Pulmonary artery endothelial cell (primary cell): ENCODE measurements around the gene ALK. TPM values are rescaled to one million over a fixed set of nuclear protein-coding genes. Genes with fewer than 3 reads are reported as not detected.

Experiments
- DNase-seq: peaks from one replicate; pipeline ENCODE4 v3.0.0-alpha.2; 2011; ENCODE audit warnings: low read depth, low spot score
- total RNA-seq: library from RNA; depleted of rRNA; stranded (reverse); fragments of >200 nt; gene quantifications from 2 replicates; pipeline ENCODE4 v1.2.3, GENCODE V29; 2014

The ALK gene
- not detected in 2 replicates for total RNA-seq

DNA sequence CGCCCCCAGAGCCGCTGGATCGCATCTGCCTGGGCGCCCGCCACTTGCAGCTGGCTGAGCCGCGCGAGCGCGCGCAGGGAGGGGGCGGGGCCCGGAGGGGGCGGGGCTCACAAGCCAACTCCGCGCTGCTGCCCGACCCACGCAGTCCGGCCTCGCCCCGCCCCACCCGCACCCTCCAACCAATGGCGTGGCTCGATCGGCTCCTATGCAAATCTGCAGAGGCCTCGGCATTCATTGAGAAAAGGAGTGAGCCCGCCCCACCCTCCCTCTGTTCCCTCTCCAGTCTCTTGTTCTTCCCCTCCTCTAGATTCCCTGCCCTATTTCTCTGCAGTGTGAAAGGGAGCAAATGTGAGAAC lies at the start of gene ALK:
Gene ALK (minus strand): TSS at position 27 of the 356 bp plus-strand sequence. CDS start 927 bp downstream, outside the sequence.
- DNase-seq = peak; percentile 37

DNA sequence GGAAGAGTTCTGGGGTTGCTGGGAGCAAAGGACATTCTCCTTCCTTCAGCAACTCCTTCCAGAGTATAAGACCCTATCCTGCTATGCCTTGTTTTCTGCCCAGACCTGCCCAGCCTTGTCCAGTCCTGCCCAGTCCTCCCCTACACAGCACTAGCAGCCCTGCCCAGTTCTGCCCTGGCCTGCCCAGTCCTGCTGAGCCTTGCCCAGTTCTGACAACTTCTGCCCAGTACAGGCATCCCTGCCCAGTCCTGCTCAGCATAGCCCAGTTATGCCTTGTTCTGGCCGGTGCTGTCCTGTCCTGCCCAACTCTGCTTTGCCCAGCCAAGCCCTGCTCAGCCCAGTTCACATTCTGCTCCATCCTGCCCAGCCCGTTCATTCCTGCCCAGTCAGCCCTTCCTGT lies 44.9 kb upstream of the ALK start:
- no peak for DNase-seq

DNA sequence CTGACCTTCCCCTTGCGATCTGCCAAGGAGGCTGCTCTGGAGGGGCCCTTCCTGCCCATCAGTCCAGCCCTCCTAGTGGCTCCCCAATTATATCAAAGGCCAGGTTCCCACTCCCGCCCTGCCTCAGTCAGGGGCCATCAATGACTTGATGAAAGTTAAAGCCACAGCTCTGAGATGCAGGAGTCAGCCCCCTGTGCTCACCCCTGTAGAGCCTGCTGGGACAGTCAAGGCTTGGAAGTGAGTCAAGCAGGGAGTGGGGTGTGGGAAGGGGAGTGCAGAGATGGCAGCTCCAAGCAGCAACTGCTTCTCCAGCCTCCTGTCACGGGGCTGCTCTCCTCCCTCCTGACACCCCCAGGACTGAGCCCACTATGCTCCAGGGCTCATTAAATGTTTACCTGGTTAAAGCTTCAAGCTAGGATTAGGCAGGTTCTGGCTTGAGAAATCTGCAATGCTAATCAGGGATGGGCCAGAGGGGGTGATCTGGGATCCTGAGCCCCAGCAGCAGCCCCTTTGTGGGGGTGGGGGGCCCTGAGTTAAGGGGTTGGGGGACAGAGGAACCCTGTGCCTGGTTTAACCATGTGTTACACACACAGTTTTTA lies 42.7 kb upstream of the ALK start:
- DNase-seq = no peak

DNA sequence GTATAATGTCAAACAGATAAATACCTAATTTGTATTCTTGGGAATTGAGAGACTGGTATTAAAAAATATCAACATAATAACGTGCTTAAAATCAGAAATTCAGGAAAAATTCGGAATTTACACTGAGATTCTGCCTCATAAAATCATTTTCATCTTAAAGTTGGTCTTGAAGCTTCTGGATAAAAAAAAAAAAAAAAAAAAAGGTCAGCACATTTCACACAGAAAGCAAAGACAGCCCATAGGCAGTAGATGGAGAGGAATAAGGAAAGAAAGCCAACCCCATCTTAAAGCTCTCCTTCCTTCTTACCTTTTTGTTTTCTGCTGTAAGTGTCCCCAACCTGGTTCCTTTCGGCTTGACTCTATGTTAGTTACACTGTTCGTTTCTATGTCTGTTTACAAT lies 41.5 kb upstream of the ALK start:
- no peak for DNase-seq

DNA sequence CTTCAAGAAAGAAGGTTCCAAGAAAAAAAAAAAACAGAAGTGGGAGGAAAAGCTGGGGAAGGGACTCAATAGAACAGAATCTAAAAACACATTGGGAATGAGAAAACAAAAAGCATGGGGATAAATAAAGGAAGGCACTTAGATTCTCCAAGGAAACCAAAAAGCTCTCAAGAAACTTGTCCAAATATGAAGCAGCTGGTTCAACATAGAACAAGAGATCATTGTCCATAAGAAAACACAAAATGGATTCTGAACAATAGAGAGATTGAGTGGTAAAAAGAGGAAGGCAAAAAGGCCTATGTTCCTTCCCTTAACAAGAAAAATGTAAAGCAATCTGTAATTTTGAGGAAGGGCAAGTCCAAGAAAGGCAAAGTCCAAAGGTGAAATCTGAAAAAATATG lies 32.9 kb upstream of the ALK start:
- DNase-seq = no peak

DNA sequence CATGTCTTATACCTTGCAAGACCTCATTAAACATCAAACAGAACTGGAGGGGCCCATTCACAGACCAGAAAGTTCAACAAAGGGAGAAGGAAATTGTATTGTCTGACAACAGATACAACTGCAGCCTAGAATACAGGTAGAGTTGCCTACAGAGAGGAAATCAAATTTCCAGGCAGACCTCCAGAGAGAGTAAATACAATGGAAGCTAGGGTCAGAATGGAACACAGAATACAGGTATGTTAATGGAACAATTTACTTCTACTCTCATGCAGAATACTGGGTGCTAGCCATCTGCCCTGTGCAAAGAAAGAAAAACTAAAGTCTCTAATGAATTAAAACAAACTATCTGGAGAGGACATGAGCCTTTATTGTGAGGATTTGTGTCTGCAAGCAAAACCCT lies 31.6 kb upstream of the ALK start:
- no peak for DNase-seq

DNA sequence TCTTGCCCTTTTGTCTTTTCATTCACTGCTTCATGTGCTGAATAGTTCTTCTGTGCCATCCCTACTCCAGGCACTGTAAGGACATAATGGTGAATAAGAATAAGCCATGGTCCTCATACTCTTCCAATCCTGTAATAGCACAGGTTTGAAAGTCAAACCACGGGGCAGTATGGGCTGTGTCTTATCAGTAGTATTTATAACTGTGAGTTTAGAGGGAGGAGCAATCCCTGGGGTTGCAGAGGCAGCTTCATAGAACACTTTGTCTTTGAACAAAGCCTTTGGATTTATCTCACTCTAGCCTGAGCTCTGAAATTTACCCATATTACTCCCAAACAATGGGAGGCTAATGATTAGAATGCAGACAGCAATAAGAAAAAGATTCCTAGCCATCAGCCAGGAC lies 30.2 kb upstream of the ALK start:
- no peak for DNase-seq

DNA sequence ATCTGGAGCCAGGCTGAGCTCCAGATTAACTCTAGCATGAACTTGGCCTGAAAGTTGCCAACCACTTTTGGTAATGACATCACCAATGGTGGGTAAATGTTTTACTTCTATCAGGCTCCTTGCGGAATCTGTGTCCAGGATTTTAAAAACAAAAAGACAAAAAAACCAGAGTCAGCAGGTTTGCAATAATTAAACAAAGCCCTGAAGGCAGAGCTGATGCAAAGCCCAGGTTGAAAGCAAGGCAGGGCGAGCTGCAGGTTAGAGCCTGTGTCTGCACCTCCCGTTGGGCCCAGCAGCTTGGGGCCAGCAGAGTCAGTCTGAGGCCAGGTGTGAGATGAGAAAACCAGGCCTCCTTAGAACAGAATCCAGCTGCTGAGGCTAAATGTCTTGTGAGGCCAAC lies 29.1 kb upstream of the ALK start:
- no peak for DNase-seq

DNA sequence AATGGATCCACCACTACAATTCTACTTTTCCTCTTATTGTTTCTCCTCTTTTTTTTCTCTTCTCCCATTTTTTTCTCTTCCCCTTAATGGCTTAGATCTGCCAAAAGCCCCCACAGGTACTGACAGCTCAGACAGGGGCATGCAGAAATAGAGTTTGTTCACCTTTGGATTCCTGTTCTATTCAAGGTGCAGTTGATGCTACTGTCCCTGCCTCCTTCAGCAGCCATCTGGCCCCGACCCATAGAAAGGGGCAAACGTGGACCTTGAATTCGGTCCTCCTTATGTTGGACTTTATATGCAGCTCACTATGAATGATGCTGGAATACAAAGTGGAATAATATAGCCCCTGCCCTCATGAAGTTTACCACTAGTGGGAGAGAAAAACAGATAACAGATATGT lies 27.7 kb upstream of the ALK start:
- DNase-seq = no peak

DNA sequence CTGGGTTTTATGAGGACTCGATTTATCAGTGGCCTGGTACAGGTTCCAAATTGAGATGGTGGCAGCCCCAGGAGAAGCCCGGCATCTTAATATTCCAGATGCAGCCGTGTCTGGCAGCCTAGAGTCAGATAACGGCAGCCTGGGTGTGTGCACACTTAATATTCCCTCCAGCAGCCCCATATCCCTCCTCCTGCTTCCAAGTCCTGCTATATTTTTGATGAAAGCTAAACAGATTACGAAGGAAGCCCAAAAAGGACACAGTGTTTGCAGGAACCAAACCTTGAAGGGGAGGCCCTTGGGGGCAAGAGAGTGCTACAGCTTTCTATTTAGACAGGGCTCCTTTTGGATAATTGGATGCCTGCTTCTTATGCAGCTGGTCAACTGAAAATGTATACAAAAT lies 25.1 kb upstream of the ALK start:
- no peak for DNase-seq

DNA sequence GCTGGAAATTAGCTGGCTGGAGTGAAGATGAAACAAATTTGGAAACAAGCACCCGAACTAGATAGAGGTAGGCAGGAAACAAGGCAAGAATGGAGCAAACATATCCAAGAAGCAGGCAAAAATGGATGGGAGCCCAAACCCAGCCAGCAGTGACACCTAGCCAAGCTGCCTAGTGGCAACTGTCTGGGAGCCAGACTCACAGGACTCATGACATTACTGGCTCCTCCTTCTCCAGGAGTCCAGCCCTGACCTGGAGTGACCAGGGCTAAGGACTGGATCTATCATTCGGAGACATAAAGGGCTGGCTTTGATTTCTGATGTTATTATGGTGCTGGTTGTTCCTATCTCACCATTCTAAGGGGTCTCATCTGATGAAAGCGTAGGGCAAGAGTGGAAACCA lies 21.3 kb upstream of the ALK start:
- DNase-seq = no peak

DNA sequence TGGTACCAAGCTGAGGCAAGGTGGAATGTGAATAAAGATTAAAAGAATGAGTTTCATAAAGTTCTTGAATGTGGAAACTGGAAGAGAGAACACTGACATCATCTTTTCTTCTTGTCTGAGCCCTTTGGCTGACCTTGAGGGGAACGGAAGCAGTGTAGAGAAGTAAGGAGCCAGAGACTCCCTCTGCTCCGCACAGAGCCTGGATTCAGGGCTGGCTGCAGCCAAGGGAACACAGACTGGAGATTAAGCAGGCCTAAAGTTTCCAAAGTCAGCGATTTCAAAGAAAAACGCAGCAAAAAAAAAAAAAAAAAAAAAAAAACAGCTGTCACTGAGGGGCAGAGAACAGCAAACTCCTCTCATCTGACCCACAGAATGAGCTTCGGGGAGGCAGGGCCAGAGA lies 19.3 kb upstream of the ALK start:
- DNase-seq = no peak

DNA sequence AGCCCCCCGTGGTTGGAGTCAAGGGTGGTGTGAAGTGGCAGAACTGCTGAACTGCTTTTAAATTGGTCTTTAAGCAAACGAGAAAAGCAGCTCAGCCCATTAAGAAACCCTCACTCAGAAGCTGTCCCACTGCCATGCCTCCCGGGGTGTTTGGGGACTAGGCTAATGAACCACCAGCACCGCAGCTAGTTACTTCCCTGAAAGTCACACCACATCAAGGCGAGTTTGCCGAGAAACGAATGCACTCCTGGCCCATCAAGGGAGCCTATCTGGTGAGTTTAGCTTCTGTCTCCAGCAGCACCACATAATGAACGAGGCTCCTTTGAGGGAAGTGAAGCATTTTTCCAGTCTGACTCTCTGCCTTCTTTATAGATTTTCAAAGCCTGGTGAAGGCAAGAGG lies 14.6 kb upstream of the ALK start:
- no peak for DNase-seq

DNA sequence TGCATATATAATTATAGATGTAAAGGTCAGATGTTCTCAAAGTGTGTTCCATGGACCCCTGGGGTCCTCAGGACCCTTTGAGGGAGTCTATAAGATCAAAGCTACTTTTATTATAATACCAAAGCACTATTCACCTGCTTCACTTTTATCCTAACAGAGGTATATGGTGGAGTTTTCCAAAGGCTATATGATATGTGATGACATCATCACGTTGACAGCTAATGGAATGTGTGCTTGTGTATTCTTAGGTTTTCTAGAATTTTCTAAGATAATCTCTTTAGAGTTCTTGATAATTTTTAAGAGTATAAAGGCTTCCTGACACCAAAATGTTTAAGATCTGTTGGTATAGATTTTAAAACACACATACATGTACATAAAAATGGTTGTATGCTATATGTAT lies 10.4 kb upstream of the ALK start:
- DNase-seq = no peak

DNA sequence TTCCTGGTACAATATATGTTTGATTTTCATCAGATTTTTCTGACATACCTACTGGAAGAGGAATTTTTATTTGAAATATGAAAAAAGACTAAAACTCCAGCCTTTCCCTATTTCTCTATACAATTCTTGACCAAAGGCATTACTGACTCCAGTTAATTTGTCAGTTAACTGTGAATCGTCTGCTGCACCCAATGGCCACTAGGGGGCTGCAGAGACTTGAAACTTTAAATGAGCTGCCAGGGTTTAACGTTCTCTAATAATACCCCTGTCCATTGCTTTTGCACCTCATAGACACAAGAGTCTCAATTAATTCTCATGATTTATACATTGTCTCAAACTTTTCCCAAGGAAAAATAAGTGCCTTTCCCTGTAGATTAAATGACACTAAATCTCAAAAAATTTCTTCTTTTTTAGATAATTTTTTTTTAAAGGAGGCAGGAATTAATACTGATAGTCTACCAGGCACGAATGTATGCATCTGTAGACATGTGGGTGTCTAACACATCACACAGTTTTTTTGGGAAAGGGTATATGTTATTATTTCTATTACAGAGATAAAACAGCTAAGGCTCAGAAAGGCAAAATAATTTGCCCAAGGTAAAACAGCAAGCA lies 1.8 kb upstream of the ALK start:
- peak; percentile 11 for DNase-seq

DNA sequence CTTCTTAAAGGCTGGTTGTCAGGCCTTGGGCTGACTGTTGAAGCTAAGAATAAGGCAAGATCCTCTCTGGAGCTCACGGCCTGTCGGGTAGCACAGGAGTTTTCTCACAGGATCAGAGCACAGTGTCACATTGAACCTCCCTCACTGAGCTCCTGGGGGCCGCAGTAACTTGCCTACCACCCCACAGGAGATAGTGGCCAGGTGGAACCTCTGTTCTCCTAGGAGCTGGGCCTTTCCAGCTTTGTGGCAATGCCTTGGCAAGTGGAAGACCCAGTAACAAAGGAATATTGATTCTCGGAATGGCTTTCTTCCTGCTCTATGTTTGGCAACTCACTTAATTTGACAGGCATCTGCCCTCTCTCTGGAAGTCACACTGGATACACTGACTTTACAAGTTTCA lies 1.2 kb upstream of the ALK start:
- no peak for DNase-seq

DNA sequence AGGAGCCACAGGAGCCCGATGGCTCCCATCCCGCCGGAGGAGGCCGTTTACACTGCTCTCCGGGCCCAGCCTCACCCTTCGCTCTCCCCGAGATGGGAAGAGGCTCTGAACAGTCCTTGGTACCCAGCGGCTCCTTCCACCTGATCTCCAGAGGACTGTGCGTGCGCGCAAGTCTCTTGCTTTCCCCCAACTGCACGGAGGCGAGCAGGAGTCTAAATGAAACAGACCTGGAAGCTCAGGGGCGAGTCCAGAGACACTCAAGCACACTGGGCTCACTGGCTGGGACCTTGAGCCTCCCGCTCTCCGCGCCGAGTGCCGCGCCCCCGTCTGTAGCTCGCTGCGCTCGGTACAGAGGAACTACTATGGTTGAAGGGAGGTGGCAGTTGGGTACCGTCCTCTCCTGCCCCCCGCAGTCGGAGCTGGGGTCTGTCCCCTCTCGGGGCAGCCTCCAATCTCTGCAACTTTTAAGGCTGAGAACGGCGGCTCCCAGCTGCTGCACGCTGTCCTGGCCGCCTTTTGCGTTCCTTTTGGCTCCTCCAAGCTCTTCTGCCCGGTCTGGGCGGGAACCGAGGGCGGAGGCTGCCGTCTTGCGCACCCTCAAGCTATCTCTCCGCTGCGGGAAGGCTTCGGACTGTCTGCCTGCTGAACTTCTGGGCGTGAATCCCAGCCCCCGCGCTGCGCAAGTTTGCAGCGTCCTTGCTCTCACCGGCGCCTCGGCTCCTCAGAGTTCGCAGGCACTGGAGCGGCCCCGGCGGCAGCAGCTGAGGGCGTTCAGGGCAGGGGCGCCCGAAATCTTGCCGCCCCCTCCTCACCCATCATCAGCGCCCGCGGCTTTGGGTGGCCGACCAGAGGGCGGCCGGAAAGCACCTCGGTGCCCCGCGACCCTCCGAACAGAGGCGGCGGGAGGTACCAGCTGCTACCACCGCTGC lies 491 bp downstream of the ALK start:
- no peak for DNase-seq

DNA sequence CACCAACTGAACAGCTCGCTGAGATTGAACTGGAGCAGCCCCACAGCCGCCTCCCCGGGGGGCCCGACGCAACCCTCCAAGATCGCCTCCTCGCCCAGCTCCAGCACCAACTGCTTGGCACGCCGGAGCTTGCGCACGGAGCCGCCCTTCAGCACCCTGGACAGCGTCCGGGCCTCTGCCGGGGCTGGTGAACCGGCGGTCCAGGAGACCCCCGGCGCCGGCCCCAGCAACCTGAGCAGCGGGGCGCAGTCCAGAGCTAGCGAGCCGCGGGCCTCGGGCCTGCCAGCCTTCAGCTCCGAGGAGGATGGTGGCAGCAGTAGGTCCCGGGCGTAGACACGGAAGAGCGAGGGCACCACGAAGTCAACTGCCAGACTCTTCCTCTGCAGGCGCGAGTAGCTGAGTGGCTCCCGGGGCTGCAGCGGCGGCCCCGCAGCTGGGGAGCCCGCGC lies 1.2 kb downstream of the ALK start:
- DNase-seq = no peak

DNA sequence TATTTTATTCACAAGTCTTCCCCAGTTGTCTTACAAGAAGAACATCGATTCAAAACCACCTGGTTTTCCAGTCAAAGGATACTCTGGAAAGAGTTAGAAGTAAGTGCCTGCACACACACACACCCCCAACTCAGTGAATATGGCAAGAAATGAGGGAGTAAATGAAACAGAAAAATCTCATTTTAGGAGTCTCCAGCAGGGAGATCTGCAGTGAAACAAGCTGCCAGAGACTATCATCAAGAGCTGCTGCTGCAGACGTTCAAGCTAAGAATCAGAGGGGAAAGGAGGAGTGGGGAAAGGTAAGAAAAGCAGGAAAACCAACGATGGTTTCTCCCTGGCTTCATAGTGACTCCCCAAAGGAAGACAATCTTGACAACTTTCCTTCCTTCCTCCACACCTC lies 2.4 kb downstream of the ALK start:
- DNase-seq = no peak

DNA sequence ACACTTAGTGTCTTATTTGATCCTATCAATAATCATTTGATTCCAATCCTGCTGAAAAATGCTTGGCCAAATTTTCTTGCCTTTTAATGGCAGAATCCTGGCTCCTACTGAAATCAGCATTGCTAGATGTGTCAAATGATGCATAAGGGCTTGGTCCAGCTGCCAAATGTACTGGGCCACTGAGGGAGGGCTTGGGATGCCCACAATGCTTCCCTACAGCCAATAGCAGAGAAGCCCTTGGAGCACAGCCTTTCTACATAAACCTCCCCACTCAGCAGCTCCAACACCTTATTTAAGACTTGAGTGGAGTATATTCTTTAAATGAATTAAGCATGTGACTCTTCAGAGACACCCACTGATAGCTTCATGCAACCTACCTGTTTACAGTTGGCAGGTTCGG lies 3.6 kb downstream of the ALK start:
- no peak for DNase-seq

DNA sequence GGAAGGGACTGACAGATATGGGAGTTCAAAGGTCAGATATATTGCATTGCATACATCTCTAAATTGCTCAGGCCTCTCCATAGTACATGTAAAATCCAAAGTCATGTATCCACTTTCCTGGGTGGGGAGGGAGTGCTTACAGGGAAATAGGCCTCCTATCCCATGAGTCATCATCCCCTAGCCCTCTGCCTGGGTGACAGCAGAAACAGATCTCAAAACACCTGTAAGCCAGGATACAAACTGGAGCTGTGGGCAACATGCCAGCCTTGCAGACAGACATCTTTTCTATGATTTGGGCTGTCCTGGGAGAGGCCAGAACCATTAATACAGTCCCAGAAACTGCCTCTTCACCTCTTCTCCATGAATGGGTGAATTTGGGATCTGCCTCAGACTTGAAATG lies 4.8 kb downstream of the ALK start:
- DNase-seq = no peak

DNA sequence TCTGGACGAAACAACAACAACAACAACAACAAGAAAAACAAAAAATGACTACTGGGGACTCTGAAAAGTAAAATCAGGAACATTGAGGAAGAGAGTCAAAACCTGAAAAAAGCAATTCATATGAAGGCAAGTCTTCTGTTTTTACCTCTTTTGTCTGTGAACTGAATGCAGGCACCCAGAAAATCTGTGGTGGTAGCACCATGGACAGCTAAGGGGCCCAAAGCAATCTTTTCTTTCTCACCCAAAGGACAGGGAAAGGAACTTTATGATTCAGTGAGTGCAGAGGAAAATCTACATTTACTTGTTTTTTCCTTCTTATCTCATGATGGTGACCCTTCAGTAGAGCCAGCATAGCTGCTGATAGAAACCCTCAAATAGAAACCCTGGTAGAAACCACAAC lies 10.4 kb downstream of the ALK start:
- DNase-seq = no peak

DNA sequence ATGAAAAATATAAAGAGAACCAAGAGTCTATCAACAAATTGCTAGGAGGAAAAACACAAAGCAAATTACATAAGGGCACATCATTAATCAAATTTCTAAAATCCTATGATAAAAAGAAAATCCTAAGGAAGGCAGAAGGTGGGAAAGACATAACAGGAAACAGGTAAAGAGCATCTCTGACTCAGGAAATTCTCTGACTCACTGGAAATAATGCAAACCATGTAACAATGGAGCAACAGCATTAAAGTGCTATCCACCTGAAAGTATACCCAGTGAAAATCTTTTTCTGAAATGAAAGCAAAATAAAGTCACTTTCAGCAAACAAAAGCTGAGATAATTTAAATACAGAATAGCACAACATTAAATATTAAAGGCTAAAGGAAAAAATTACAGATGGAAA lies 10.9 kb downstream of the ALK start:
- DNase-seq = no peak
